GM21576 (cell line): ENCODE data around the gene PRKCH.
"Not testable (repeated sequence)": the region's sequence is repeated elsewhere in the genome, so short reads cannot be mapped to it uniquely, and the experiment has no call there.

Experiments used
- ATAC-seq: cut with Tn5 transposase; IDR thresholded peaks from one replicate; pipeline ENCODE4 v1.9.1; 2021; ENCODE audit warnings: mild to moderate bottlenecking, moderate library complexity; ENCODE audit not compliant: unreplicated experiment

Gene PRKCH

GRCh38 chr14:61451891-61452400, 130.6 kb downstream of the PRKCH start:
- no peak for ATAC-seq

- no peak for ATAC-seq
These were observed 131.1 kb downstream of the PRKCH start for GRCh38 chr14:61452452-61452851.

GRCh38 chr14:61453103-61453767, 131.9 kb downstream of the PRKCH start:
- ATAC-seq: no peak

GRCh38 chr14:61454545-61454944, 133.2 kb downstream of the PRKCH start:
- ATAC-seq: no peak

GRCh38 chr14:61455351-61455750, 134.0 kb downstream of the PRKCH start:
- ATAC-seq: no peak

- ATAC-seq: no peak
These were observed 135.3 kb downstream of the PRKCH start for GRCh38 chr14:61456720-61457119.

GRCh38 chr14:61458766-61459165, 137.4 kb downstream of the PRKCH start:
- ATAC-seq: no peak

GRCh38 chr14:61459229-61459628, 137.8 kb downstream of the PRKCH start:
- no peak for ATAC-seq

- ATAC-seq: no peak
These were observed 138.7 kb downstream of the PRKCH start for GRCh38 chr14:61460063-61460462.

GRCh38 chr14:61460718-61461611, 139.6 kb downstream of the PRKCH start:
- ATAC-seq: no peak

- ATAC-seq: no peak
These were observed 140.5 kb downstream of the PRKCH start for GRCh38 chr14:61461808-61462275.

- ATAC-seq: no peak
These were observed 141.3 kb downstream of the PRKCH start for GRCh38 chr14:61462566-61463193.

GRCh38 chr14:61463664-61464285, 142.4 kb downstream of the PRKCH start:
- no peak for ATAC-seq

- ATAC-seq: not testable (repeated sequence)
These were observed 143.4 kb downstream of the PRKCH start for GRCh38 chr14:61464539-61465320.

- ATAC-seq: no peak
These were observed 145.0 kb downstream of the PRKCH start for GRCh38 chr14:61466249-61466904.

- ATAC-seq: no peak
These were observed 145.5 kb downstream of the PRKCH start for GRCh38 chr14:61466905-61467280.

- no peak for ATAC-seq
These were observed 145.9 kb downstream of the PRKCH start for GRCh38 chr14:61467296-61467695.

GRCh38 chr14:61468063-61468825, 146.9 kb downstream of the PRKCH start:
- no peak for ATAC-seq

- ATAC-seq: no peak
These were observed 148.4 kb downstream of the PRKCH start for GRCh38 chr14:61469781-61470180.
